Panc1 (cell line): ENCODE results near the gene VAV3. TPM values are rescaled to one million over a fixed set of nuclear protein-coding genes. Genes with fewer than 3 reads are reported as not detected.

Experiments used
- ATAC-seq: fragments of 200-7000 bp; cut with Tn5 transposase; 2 replicates; pipeline ENCODE4 v1.9.1; 2020; ENCODE audit warnings: mild to moderate bottlenecking, moderate library complexity
- BruUV-seq: library from RNA; stranded (reverse); fragments of 400-500 nt; replicated peaks from 2 replicates; lab custom pipeline; 2021; lab: Mats Ljungman, UMichigan
- CTCF ChIA-PET: fragments of 300-600 bp; sonication (Branson Sonifier 250); formaldehyde crosslinking; loops from one replicate; lab custom pipeline; 2022; ENCODE audit warnings: antibody characterized with exemption; lab: Charles Lee
- POLR2A ChIA-PET: fragments of 300-600 bp; sonication (Branson Sonifier 250); formaldehyde crosslinking; loops from one replicate; lab custom pipeline; 2022; ENCODE audit warnings: antibody characterized with exemption; lab: Charles Lee
- DNase-seq: peaks from one replicate; pipeline ENCODE4 v3.0.0-alpha.2; 2010; ENCODE audit warnings: low read depth, low spot score
- H3K27ac ChIP-seq: 2 replicates; pipeline ENCODE4 v1.5.1; 2011; ENCODE audit warnings: mild to moderate bottlenecking, low read length, inconsistent platforms
- H3K27me3 ChIP-seq: fragments of 200-500 bp; sonication (Bioruptor generic); 2 replicates; pipeline ENCODE4 v1.6.0; 2014; ENCODE audit warnings: low read length, inconsistent platforms; ENCODE audit not compliant: control insufficient read depth, insufficient read depth
- H3K36me3 ChIP-seq: fragments of 200-500 bp; sonication (Bioruptor generic); 2 replicates; pipeline ENCODE4 v1.5.1; 2014; ENCODE audit warnings: inconsistent platforms, mild to moderate bottlenecking, low read length, moderate library complexity; ENCODE audit not compliant: control insufficient read depth, insufficient read depth
- H3K4me1 ChIP-seq: 2 replicates; pipeline ENCODE4 v1.5.1; 2011; ENCODE audit warnings: inconsistent platforms, mild to moderate bottlenecking, low read length, moderate library complexity; ENCODE audit not compliant: control insufficient read depth, insufficient read depth
- H3K4me3 ChIP-seq, 2 experiments: 2 replicates each; pipeline ENCODE4 v1.5.1; 2011 to 2012; ENCODE audit warnings: low read depth in 2 of 2, low read length in 2 of 2, mild to moderate bottlenecking in 2 of 2, inconsistent platforms in 1 of 2, moderate library complexity in 1 of 2
- H3K9me3 ChIP-seq: fragments of 200-500 bp; sonication (Bioruptor generic); 2 replicates; pipeline ENCODE4 v1.5.1; 2014; ENCODE audit warnings: low read depth, mild to moderate bottlenecking, inconsistent platforms, low read length, moderate library complexity; ENCODE audit not compliant: control insufficient read depth, insufficient read depth
- CTCF ChIP-seq: fragments of 450-650 bp; IDR thresholded peaks from 2 replicates; pipeline ENCODE4 v1.5.1; 2017; ENCODE audit warnings: mild to moderate bottlenecking
- POLR2AphosphoS5 ChIP-seq: IDR thresholded peaks from 2 replicates; pipeline ENCODE4 v1.6.1; 2012; ENCODE audit warnings: mild to moderate bottlenecking, low read depth, low read length, moderate library complexity
- REST ChIP-seq, 2 experiments: IDR thresholded peaks; 2 replicates each; pipeline ENCODE4 v1.6.1; 2011 to 2012; ENCODE audit warnings: low read depth in 2 of 2, control low read depth in 1 of 2, low read length in 1 of 2, mild to moderate bottlenecking in 1 of 2, moderate library complexity in 1 of 2; ENCODE audit not compliant: insufficient read depth in 1 of 2
- SIN3A ChIP-seq: IDR thresholded peaks from 2 replicates; pipeline ENCODE4 v1.6.1; 2012; ENCODE audit warnings: low read depth, mild to moderate bottlenecking, low read length, moderate library complexity, borderline replicate concordance; ENCODE audit not compliant: insufficient read depth
- TCF7L2 ChIP-seq: IDR thresholded peaks from 2 replicates; pipeline ENCODE4 v1.6.1; 2011; ENCODE audit warnings: mild to moderate bottlenecking, low read depth, low read length, inconsistent platforms
- in situ Hi-C: cut with HindIII; loops from 2 replicates; pipeline ENCODE4 v1.10.0; 2016; ENCODE audit warnings: low sequenced_read_pairs, low pct_unique_long_range_greater_than_20kb
- intact Hi-C: fragments of 100-400 bp; cut with micrococcal nuclease; formaldehyde crosslinking; loops from one replicate; pipeline ENCODE4 v1.10.0; 2022; ENCODE audit not compliant: unreplicated experiment
- total RNA-seq: library from RNA; stranded (reverse); gene quantifications from one replicate; pipeline ENCODE4 v1.2.1, GENCODE V29; 2021; ENCODE audit not compliant: unreplicated experiment

Gene VAV3
- total RNA-seq, 1 experiment from 2014 or later, result 0.23 TPM

GRCh38 chr1:107787299-107787698, 177.7 kb downstream of the VAV3 start (continued):
- no peak for TF ChIP-seq TCF7L2

- POLR2A ChIA-PET, result no interaction called here
- DNase-seq, result no peak
- Histone ChIP-seq H3K27ac (no peak overlapping the region), H3K4me3 (no peak overlapping the region), H3K36me3 (no peaks in the 10 kb centered on the region), H3K9me3 (no peaks in the 10 kb centered on the region), H3K27me3 (no peaks in the 10 kb centered on the region), H3K4me1 (no peaks in the 10 kb centered on the region)
- BruUV-seq, result no TSS peak
- intact Hi-C loops, result no loop called here
- ATAC-seq, result no peak
- CTCF ChIA-PET, result no interaction called here
- TF ChIP-seq CTCF (no peak), TCF7L2 (no peak), POLR2AphosphoS5 (no peak), SIN3A (no peak), REST (IDR thresholded peaks at IDR 0.05; ENCODE audit: insufficient read depth in 1 of 2, low read depth in 2 of 2, low read length in 1 of 2) (no peak)
- in situ Hi-C loops, result no loop called here
Measured at GRCh38 chr1:107786203-107786845, 178.7 kb downstream of the VAV3 start.

GRCh38 chr1:107785496-107786202, 179.3 kb downstream of the VAV3 start:
- H3K27me3 ChIP-seq, result no peaks in the 10 kb centered on the region
- no peak for TF ChIP-seq CTCF
- TF ChIP-seq SIN3A, result no peak
- TF ChIP-seq REST (IDR thresholded peaks at IDR 0.05; ENCODE audit: insufficient read depth in 1 of 2, low read depth in 2 of 2, low read length in 1 of 2), result no peak
- TF ChIP-seq TCF7L2, result no peak
- no peak for TF ChIP-seq POLR2AphosphoS5
- H3K4me3 ChIP-seq, result no peak overlapping the region
- ATAC-seq (no peak), DNase-seq (no peak)
- CTCF ChIA-PET, result no interaction called here
- no TSS peak for BruUV-seq
- no peak overlapping the region for H3K27ac ChIP-seq
- POLR2A ChIA-PET, result no interaction called here
- H3K9me3 ChIP-seq, result no peaks in the 10 kb centered on the region
- no peaks in the 10 kb centered on the region for H3K4me1 ChIP-seq
- in situ Hi-C loops, result no loop called here
- H3K36me3 ChIP-seq, result no peaks in the 10 kb centered on the region
- intact Hi-C loops, result no loop called here
